Esophagus squamous epithelium (tissue), 5 donors: Measurements from ENCODE around the gene HVCN1. TPM values are rescaled to one million over a fixed set of nuclear protein-coding genes. Genes with fewer than 3 reads are reported as not detected.

Experiments used
- DNase-seq: peaks from one replicate; lab custom pipeline; 2025; lab: John Stamatoyannopoulos, UW
- H3K27ac ChIP-seq, 4 donors: fragments of 200-600 bp; sonication (generic); one replicate each; pipeline ENCODE4 v1.5.1; 2016 to 2019; ENCODE audit warnings: mild to moderate bottlenecking in 1 of 4
- H3K27me3 ChIP-seq, 4 donors: fragments of 200-600 bp; sonication (generic); 1 replicate in 3 of 4; 2 replicates in 1 of 4; pipeline versions ENCODE4 v1.5.1 to v1.6.0; 2017 to 2021; ENCODE audit warnings: antibody characterized with exemption in 1 of 4
- H3K36me3 ChIP-seq, 3 donors: fragments of 200-600 bp; sonication (generic); one replicate each; pipeline ENCODE4 v1.5.1; 2016 to 2019
- H3K4me1 ChIP-seq, 3 donors: fragments of 200-600 bp; sonication (generic); one replicate each; pipeline ENCODE4 v1.5.1; 2017 to 2019
- H3K4me3 ChIP-seq, 4 donors: fragments of 200-600 bp; sonication (generic); 1 replicate in 3 of 4; 2 replicates in 1 of 4; pipeline ENCODE4 v1.5.1; 2016 to 2019; ENCODE audit warnings: mild to moderate bottlenecking in 2 of 4, moderate library complexity in 1 of 4
- H3K9me3 ChIP-seq, 3 donors: fragments of 200-600 bp; sonication (generic); one replicate each; pipeline ENCODE4 v1.5.1; 2016 to 2019
- POLR2A ChIP-seq, 4 donors: fragments of 450-650 bp; IDR thresholded peaks; one replicate each; pipeline ENCODE4 v1.6.1; 2017; ENCODE audit warnings: antibody characterized with exemption in 4 of 4, mild to moderate bottlenecking in 4 of 4, moderate library complexity in 3 of 4
- WGBS, 2 donors: methylation state at CpG; one replicate each; pipeline ENCODE4 v1.1.5; 2018; 5-methylcytosine and 5-hydroxymethylcytosine counted together
- intact Hi-C: fragments of 100-400 bp; cut with DNase I; formaldehyde crosslinking; loops from one replicate; pipeline ENCODE4 v1.15.0; 2022
- total RNA-seq, 4 donors: library from RNA; depleted of rRNA; stranded (reverse); fragments of >200 nt; gene quantifications; one replicate each; pipeline ENCODE4 v1.1.0, GENCODE V29; 2016
- TF ChIP-seq, protein P1 (sequence below), 6 experiments: fragments of 450-650 bp in 4 of 6; fragments of 200-600 bp in 2 of 6; sonication (generic) in 2 of 6; IDR thresholded peaks; one replicate each; pipeline ENCODE4 v1.5.1; 2016 to 2019; ENCODE audit warnings: antibody characterized with exemption in 6 of 6, mild to moderate bottlenecking in 4 of 6, moderate library complexity in 4 of 6
- donor health status: DM: yes; HTN: yes; CAD: no.

The HVCN1 gene
- total RNA-seq, 4 donors from 2014 or later: 1.0 to 5.7 (median 1.7) TPM

DNA sequence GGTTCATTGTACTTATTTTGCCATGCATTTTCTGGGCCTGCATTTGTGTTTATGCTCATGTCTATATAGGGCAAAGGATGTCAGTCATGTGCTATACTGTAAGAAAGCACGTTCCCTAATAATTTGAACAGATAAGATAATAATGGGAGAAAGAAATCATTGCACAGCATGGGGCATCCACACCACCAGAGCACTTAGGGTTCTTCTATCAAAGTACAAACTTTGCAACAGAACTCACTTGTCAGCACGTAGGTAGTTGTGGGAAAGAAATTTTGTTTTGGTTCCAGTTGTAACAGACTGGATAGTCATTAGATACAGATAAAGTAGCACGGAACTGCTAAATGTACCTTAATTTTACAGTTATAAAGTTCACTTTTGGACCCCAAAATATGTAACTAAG is 43.7 kb upstream of the HVCN1 start:
- H3K4me1 ChIP-seq: peaks cover 7 to 59% (median 22%) of the 10 kb centered on the region in 3 donors
- TF ChIP-seq, protein P1, sequence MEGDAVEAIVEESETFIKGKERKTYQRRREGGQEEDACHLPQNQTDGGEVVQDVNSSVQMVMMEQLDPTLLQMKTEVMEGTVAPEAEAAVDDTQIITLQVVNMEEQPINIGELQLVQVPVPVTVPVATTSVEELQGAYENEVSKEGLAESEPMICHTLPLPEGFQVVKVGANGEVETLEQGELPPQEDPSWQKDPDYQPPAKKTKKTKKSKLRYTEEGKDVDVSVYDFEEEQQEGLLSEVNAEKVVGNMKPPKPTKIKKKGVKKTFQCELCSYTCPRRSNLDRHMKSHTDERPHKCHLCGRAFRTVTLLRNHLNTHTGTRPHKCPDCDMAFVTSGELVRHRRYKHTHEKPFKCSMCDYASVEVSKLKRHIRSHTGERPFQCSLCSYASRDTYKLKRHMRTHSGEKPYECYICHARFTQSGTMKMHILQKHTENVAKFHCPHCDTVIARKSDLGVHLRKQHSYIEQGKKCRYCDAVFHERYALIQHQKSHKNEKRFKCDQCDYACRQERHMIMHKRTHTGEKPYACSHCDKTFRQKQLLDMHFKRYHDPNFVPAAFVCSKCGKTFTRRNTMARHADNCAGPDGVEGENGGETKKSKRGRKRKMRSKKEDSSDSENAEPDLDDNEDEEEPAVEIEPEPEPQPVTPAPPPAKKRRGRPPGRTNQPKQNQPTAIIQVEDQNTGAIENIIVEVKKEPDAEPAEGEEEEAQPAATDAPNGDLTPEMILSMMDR (IDR thresholded peaks at IDR 0.05): no peak
- no peak for TF ChIP-seq POLR2A (IDR thresholded peaks at IDR 0.05)
- DNase-seq: no peak
- no peaks in the 10 kb centered on the region for H3K27me3 ChIP-seq
- intact Hi-C loops: no loop called here
- H3K36me3 ChIP-seq: peaks cover 0 to 72% (median 13%) of the 10 kb centered on the region in 3 donors
- H3K4me3 ChIP-seq: no peak overlapping the region
- 55 to 72% methylated on average over 3 of the region's 3 CpGs for WGBS, 2 donors
- H3K27ac ChIP-seq: peak overlapping the region in 2 of 4 donors; percentile 21 to 46
- H3K9me3 ChIP-seq: no peaks in the 10 kb centered on the region

DNA sequence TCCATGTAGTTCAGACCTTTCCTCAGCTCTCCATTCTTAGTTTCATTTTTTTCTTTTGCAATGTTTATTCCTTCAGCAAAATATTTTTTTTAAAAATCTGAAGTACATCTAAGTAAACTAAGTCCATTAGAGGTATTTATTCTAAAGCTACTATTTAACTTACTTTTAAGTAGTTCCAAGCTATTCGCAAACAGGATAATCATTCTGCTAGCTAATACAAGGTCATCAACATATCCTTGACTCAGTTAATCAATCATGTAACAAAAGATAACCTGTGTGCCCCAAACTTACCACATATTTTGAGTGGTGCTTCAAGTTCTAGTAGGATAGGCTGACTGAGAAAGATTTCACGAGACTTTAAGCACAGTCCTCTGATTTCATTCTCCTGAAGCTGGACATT is 42.6 kb upstream of the HVCN1 start:
- 58 to 84% methylated on average over 2 of the region's 2 CpGs for WGBS, 2 donors
- H3K36me3 ChIP-seq: peaks cover 0 to 83% (median 13%) of the 10 kb centered on the region in 3 donors
- no peak for DNase-seq
- no peak for TF ChIP-seq POLR2A (IDR thresholded peaks at IDR 0.05)
- TF ChIP-seq, protein P1 (IDR thresholded peaks at IDR 0.05): no peak
- H3K4me3 ChIP-seq: no peak overlapping the region
- intact Hi-C loops: no loop called here
- H3K27me3 ChIP-seq: no peaks in the 10 kb centered on the region
- H3K27ac ChIP-seq: peak overlapping the region in 2 of 4 donors; percentile 21 to 46
- no peaks in the 10 kb centered on the region for H3K9me3 ChIP-seq
- peaks cover 7 to 58% (median 15%) of the 10 kb centered on the region in 3 donors for H3K4me1 ChIP-seq

DNA sequence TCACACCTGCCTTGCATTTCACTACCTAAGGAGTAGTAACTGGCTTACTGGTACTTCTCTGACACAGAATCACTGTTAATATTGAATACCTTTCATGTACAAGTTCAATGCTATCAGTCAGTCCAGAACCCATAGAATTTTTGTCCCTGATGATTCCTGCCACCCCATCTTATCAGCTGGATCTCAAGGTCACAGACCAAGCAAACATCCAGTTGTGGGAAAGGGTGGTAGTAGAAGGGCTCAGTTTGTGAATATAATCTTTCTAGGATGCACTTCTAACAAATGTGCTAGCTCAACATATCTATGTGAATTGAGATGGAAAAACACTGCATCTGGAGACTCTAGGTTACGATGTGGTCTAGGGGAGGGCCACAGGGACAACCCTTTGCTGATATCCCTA is 39.7 kb upstream of the HVCN1 start:
- H3K27ac ChIP-seq: no peak overlapping the region
- WGBS, 2 donors: 89 to 92% methylated on average over 1 of the region's 1 CpG
- no peak for TF ChIP-seq POLR2A (IDR thresholded peaks at IDR 0.05)
- TF ChIP-seq, protein P1 (IDR thresholded peaks at IDR 0.05): no peak
- no peaks in the 10 kb centered on the region for H3K27me3 ChIP-seq
- DNase-seq: no peak
- no peak overlapping the region for H3K4me3 ChIP-seq
- H3K9me3 ChIP-seq: no peaks in the 10 kb centered on the region
- intact Hi-C loops: no loop called here
- peaks cover 7 to 32% (median 7%) of the 10 kb centered on the region in 3 donors for H3K4me1 ChIP-seq
- H3K36me3 ChIP-seq: peaks cover 0 to 87% (median 18%) of the 10 kb centered on the region in 3 donors

DNA sequence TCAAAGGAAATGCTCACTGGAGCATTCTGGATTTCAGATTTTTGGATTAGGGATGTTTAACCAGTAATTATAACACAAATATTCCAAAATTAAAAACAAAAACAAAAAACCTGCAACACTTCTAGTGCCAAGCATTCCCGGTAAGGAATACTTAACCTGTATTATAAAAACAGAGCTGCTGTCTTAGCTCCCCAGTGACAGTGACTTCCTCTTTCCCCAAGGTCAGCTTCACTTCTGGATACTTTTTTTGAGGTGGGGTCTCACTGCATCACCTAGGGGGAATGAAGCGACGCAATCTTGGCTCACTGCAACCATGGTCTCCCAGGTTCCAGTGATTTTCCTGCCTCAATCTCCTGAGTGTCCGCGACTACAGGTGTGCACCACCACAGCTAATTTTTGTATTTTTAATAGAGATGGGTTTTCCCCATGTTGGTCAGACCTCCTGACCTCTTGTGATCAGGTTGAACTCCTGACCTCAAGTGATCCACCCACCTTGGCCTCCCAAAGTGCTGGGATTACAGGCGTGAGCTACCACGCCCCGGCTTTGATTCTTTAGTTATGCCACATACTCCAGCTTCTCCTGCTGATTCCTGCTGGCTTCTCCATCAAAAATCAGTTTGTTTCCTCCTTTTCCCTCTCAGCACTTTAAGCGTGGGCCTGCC is 37.9 kb upstream of the HVCN1 start:
- Histone ChIP-seq H3K27ac (no peak overlapping the region), H3K4me1 (peaks cover 0 to 14% (median 0%) of the 10 kb centered on the region in 3 donors), H3K36me3 (peaks cover 0 to 100% (median 30%) of the 10 kb centered on the region in 3 donors), H3K27me3 (no peaks in the 10 kb centered on the region), H3K4me3 (no peak overlapping the region), H3K9me3 (no peaks in the 10 kb centered on the region)
- no peak for DNase-seq
- no peak for TF ChIP-seq POLR2A (IDR thresholded peaks at IDR 0.05)
- TF ChIP-seq, protein P1 (IDR thresholded peaks at IDR 0.05): no peak
- intact Hi-C loops: no loop called here
- WGBS, 2 donors: 76 to 83% methylated on average over 9 of the region's 9 CpGs

DNA sequence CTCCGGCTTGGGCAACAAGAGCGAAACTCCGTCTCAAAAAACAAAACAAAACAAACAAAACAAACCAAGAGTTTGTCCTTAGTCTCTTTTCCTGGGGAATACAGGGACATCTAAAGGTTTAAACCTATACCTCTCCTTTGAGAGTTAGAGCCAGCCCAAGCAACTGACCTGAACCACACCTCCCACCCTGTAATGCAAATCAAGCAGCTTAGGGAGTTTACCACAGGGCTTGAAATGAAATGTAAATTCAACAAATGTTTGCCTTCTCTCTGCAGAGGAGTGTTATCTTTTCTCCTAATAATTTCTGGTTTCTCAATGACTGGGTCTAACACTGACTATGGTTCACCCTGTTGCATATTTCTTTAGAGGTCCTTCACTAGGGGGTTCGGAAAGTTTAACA is 37.1 kb upstream of the HVCN1 start:
- Histone ChIP-seq H3K4me1 (peaks cover 0 to 11% (median 0%) of the 10 kb centered on the region in 3 donors), H3K36me3 (peaks cover 0 to 100% (median 32%) of the 10 kb centered on the region in 3 donors), H3K4me3 (no peak overlapping the region), H3K9me3 (no peaks in the 10 kb centered on the region), H3K27me3 (no peaks in the 10 kb centered on the region), H3K27ac (no peak overlapping the region)
- DNase-seq: no peak
- 81 to 97% methylated on average over 3 of the region's 4 CpGs for WGBS, 2 donors
- TF ChIP-seq, protein P1 (IDR thresholded peaks at IDR 0.05): no peak
- no peak for TF ChIP-seq POLR2A (IDR thresholded peaks at IDR 0.05)
- intact Hi-C loops: no loop called here
